ENCODE data around the gene MYO5C.

GRCh38 chr15:52329987-52330386 lies 34.4 kb upstream of the MYO5C start:
- TF ChIP-seq, protein P1, sequence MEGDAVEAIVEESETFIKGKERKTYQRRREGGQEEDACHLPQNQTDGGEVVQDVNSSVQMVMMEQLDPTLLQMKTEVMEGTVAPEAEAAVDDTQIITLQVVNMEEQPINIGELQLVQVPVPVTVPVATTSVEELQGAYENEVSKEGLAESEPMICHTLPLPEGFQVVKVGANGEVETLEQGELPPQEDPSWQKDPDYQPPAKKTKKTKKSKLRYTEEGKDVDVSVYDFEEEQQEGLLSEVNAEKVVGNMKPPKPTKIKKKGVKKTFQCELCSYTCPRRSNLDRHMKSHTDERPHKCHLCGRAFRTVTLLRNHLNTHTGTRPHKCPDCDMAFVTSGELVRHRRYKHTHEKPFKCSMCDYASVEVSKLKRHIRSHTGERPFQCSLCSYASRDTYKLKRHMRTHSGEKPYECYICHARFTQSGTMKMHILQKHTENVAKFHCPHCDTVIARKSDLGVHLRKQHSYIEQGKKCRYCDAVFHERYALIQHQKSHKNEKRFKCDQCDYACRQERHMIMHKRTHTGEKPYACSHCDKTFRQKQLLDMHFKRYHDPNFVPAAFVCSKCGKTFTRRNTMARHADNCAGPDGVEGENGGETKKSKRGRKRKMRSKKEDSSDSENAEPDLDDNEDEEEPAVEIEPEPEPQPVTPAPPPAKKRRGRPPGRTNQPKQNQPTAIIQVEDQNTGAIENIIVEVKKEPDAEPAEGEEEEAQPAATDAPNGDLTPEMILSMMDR (conservative IDR thresholded peaks at IDR 0.05; ENCODE audit: low read length) = no peak
- no peak for TF ChIP-seq EZH2phosphoT487 (IDR thresholded peaks at IDR 0.05; ENCODE audit: borderline replicate concordance, low read depth, low read length)

All from OCI-LY7 (cell line).